Epithelial cell of umbilical artery (primary cell): Measurements from ENCODE around the gene CRYBB3. TPM values are rescaled to one million over a fixed set of nuclear protein-coding genes. Genes with fewer than 3 reads are reported as not detected.

Experiments
- total RNA-seq: library from RNA; depleted of rRNA; stranded (reverse); fragments of >200 nt; gene quantifications from 2 replicates; pipeline ENCODE4 v1.2.3, GENCODE V29; 2014

Gene CRYBB3
- 0.32 TPM in 1 of 2 replicates, not detected in the other for total RNA-seq

GRCh38 chr22:25199731-25200520 is at the start of gene CRYBB3:
Gene CRYBB3 (plus strand): TSS chr22:25199858. CDS start chr22:25201397, 1,539 bp downstream.

GRCh38 chr22:25219211-25219689 is 19.6 kb downstream of the CRYBB3 start, which contains the start of gene CRYBB2:
Gene CRYBB2 (plus strand): TSS chr22:25219639. CDS start chr22:25221430, 1,791 bp downstream.

Other genes with a start within 250 kb of the CRYBB3 start
- 14.3 and 20.1 TPM in 2 replicates for gene KIAA1671, start 247.1 kb upstream of the CRYBB3 start, total RNA-seq
- gene CRYBB2, start 19.8 kb downstream of the CRYBB3 start, total RNA-seq = not detected in 2 replicates